Stimulated activated CD8-positive, alpha-beta memory T cell treated with anti-CD3 and anti-CD28 coated beads, Interleukin-2, amount 100 ng/mL, for 1 hour (primary cell): ENCODE data around the gene NDUFAF3.

Experiments
- DNase-seq, 2 donors: peaks; one replicate each; pipeline ENCODE4 v3.0.0-alpha.2; 2020; ENCODE audit warnings: low read depth in 2 of 2

NDUFAF3 gene

DNA sequence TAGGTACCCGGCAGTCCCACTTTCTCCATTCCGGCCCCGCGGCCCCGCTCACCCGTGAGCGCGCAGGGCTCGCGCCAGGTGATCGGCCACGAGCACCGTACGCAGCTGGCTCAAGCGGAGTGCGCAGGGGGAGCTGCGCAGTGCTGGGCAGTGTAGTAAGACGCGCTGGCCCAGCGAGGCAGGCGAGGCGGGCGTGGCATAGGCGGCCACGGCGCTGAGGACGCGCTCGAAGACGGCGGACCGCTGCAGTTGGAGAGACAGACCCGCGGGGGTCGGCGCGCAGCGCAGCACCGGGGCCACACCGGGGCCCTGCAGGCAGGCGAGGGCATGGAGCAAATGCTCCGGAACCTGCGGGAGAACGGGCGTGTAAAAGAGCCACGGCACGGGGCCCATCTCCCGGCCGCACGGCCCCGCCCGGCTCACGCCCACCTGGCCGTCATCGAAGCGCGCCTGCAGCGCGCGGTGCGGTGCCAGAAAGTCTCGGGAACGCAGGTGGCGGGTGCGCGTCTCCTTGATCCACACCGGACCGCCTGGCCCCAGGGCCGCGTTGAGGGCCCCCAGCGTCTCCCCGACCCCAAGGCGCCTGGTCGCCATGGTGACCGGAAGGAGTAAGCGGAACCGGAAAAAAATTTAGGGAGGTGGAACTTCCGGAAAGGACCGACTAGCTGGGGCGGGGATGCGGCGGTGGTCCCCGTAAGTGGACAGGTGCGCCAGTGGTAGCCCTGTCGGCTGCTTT lies 3.8 kb upstream of the NDUFAF3 start, which contains the start of gene DALRD3:
DALRD3 (minus strand) TSS at position 610 of the 736 bp plus-strand sequence; CDS start at position 594, 16 bp downstream.
- DNase-seq: peak in 1 of 2 donors; percentile 39

DNA sequence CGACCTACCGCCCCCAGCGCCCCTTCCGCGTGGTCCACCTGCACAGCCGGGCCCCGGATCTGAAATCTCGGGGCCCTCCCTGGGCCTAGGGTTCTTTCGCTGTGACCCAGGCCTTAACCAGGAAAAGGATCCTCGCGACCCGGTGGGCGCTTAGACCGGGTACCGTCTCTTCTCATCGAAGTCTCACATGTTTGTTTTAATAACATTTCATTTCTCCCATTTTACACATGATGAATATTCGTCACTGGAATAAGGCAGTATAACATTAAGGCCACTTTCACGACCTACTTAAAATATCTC lies 3.3 kb upstream of the NDUFAF3 start:
- DNase-seq: no peak

GRCh38 chr3:49019941-49020329 lies 2.0 kb upstream of the NDUFAF3 start:
- DNase-seq: no peak

- no peak for DNase-seq
Measured at GRCh38 chr3:49020330-49021212, 1.4 kb upstream of the NDUFAF3 start.

GRCh38 chr3:49021213-49021812 lies 608 bp upstream of the NDUFAF3 start:
- DNase-seq: peak; percentile 98

DNA sequence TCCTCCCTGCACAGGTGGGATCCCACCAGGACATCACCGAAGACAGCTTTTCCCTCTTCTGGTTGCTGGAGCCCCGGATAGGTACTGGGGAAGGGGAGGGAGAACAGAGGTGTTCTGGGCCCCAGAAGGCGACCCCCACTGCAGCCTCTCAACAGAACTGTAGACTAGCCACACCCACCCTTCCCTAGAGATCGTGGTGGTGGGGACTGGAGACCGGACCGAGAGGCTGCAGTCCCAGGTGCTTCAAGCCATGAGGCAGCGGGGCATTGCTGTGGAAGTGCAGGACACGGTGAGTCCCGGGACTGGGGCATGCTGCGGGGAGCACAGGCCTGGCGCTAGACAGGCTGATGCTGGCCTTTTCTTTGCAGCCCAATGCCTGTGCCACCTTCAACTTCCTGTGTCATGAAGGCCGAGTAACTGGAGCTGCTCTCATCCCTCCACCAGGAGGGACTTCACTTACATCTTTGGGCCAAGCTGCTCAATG lies 809 bp downstream of the NDUFAF3 start:
- DNase-seq: no peak

DNA sequence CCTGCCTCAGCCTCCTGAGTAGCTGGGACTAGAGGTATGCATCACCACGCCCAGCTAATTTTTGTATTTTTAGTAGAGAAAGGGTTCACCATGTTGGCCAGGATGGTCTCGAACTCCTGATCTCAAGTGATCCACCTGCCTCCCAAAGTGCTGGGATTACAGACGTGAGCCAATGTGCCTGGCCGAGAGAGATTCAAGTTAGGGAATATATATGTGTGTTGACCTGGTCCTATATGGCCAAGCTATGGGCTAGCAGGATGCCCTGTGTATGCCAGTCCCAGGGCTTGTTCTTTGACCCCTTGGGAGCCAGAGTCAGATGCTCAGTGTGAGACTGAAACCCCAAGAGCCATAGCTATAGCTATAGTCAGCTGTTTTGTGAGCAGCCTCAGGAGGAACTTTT lies 1.9 kb downstream of the NDUFAF3 start:
- no peak for DNase-seq

DNA sequence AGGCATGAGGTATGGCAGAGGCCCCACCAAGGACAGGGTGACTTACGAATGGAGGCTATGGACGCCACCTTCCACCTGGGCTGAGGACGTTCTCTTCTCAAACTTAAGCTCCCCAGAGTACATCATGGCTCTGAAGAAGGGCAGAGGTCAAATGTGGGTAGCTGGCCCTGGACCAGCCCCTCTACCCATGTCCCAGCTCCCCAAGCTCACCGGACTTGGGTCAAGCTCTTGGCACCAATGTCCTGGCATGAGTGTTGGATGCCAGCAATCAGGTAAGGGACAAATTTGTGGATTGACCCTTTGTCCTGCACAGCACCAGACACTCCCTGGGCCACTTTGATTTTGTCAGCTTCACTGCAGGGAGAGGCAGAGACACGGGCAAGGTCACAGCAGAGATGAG lies 2.5 kb downstream of the NDUFAF3 start:
- no peak for DNase-seq

DNA sequence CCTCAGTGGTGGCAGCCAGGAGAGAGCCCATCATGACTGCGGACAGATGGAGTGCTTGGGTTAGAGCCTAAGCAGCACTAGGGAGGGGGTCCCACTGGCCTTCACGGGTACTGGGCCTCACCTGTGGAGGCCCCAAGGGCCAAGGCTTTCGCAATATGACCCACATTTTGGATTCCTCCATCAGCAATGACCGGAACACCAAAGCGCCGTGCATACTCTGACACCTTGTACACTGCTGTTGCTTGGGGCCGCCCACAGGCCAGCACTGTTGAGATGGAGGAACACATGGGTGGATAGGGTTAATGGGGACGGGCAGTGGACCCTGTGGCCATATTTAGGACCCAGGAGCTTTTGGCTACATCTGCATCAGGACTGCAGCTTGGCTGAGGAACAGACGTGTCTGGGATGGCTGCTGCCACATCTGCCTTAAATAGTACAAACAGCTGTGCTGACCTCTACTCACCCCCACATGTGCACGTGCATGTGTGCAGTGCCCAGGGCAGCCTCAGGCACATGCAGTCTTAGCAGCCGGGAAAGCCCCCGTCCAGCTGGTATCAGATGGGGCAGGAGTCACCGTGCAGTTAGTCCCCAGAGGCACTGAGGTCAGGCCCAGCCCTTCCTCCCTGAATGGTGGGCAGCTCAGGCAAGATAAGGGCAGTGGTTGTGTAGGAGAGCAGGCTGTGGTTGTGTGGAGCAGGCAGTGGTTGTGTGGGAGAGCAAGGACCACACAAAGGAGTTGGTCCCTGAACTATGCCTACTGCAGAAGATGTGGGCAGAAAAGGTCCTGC lies 3.3 kb downstream of the NDUFAF3 start:
- no peak for DNase-seq

DNA sequence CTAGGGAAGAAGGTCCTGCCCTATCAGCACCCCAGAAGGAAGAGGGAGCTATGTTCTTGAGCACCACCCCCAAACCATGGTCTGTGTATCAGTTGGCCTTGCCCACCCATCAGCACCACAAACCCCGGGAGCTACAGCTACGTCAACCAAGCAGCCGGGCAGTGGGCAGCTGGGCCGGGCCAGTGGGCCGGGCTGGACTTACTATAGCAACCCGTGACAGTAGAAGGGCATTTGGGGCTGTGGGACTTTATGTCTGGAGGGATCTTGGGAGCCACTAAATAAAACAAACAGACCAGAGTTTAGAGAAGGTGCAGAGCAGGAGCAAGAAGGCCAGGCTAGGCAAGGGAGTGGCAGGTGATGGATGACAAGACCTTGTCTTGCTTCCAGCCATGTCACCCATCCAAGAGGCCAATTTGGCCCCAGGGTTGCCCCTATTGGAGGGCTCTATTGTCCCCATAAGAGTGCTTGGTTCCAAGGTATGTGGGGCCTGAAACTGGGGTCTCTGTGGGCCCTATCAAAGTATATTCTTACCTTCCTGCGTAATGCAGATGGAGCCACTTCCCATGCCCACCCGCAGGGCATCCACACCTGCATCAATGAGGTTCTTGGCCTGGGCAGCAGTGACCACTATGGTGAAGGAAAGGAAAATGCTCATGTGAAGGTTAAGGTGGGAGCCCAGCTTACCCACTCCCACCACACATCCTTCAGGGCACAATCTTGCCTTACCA lies 4.0 kb downstream of the NDUFAF3 start:
- no peak for DNase-seq

- DNase-seq: no peak
Measured at GRCh38 chr3:49026536-49026935, 4.6 kb downstream of the NDUFAF3 start.

DNA sequence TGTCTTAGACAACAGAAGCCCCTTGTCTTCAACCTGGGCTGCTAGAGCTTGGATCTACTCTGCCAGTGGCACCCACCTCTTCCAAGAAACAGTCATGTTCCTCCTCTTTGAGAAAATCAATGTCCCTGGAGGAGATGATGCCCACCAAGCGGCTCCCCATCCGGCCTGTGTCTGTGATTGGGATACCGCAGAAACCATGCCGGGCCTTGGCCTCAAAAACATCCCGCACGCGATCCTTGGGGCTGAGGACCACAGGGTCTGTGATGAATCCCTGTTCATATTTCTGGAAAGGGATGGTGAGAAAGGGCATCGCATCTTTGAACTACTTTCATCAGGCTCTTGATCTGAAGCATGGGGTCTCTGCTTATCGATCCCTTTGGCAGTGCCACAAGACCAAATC lies 5.7 kb downstream of the NDUFAF3 start:
- DNase-seq: no peak

GRCh38 chr3:49028298-49028672 lies 6.4 kb downstream of the NDUFAF3 start:
- no peak for DNase-seq

DNA sequence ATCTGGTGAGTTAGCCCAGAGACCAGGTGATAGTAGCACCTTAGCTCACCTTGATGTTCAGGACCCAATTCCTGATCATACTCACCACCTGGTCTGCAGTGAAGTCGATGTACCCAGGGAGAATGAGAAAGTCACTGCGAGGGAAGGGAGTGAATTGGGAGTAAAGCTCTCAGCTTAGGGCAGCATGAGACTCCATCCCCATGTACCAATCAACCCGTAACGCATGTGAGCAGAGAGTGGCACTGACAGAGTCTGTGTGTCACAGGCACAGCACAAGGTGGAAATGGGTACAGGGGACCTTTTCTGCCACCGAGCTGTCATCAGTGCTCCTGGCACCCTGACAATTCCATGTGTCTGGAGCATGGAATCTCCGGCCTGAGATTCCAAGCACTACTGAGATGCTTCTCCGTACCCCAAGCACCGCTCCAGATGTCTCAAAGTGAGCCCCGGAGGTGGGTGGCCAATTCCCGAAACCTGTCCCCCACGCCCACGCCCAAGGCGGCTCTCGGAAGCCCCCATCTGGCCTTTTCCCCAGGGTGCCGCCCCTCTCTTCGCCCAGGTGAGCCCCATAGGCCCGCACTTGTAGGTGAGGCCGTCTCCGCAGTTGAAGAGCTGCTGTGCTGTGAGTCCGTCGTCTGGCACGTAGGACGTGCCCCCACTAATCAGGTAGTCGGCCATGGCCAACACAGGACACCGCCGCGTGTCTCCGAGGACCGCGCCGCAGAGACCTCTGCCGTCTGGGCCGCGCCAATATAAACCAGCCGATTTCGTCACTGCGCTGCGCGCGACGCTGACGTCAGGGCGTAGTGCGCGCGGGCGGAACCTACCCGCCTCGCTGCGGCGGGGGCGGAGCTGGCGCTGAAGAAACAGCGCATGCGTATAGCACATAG lies 7.0 kb downstream of the NDUFAF3 start, which contains the start of gene IMPDH2:
IMPDH2 (minus strand) TSS at position 726 of the 890 bp plus-strand sequence; CDS start at position 678, 48 bp downstream.
- peak; percentile 86 to 87 for DNase-seq

DNA sequence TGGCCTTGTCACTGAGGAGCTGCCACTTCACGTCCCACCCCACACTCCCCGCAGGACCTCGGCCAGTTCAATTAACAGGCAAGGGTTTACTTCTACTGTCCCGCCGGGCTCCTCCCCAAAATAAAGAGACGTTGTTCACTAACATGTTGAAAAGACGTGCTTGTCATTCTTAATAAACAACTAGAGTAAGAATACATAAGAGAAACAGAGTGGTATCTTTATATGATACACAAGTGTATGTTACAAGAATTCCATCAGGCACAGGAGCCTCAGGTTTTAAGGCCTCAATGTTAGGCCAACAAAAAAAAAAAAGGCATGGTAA lies 7.6 kb downstream of the NDUFAF3 start:
- DNase-seq: no peak

DNA sequence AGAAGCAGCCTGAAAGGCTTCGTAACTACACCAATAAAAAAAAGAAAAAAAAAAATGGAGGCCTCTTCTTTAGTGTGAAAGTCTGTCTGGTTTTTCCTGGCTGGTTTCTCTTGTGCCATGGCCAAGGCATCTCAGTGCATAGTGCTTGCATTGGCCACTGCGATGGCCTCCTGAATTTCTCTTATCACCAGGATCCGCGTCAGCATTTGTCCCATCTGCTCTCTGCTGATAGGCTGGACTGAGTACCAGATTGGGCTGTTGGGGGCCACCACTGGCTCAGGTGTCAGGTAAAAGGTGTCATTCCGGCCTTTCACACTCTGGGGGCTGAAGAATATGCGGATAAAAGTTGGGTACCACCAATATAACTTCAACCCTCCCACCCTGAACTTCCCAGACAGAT lies 8.4 kb downstream of the NDUFAF3 start:
- no peak for DNase-seq

- no peak for DNase-seq
Measured at GRCh38 chr3:49032646-49033304, 10.9 kb downstream of the NDUFAF3 start.

DNA sequence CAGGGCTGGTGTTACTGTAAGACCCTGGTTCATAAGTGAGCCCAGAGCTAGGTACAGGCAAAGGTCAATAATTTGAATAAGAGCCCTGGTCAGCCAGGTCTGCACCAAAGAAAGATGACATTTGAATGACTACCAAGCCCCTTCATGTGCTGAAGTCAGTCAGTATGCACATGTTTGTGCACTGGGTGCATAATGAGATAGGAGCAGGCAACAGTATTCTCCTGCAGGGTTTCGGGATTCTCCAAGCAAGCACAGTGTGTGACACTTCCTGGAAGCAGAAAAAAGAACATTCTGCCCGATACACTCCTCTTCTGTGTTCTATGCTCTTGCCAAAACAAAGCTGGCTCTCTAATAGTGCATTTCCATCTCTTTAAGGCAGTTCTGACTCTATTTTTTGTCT lies 12.7 kb downstream of the NDUFAF3 start:
- no peak for DNase-seq

- DNase-seq: no peak
Measured at GRCh38 chr3:49035281-49035680, 13.4 kb downstream of the NDUFAF3 start.

DNA sequence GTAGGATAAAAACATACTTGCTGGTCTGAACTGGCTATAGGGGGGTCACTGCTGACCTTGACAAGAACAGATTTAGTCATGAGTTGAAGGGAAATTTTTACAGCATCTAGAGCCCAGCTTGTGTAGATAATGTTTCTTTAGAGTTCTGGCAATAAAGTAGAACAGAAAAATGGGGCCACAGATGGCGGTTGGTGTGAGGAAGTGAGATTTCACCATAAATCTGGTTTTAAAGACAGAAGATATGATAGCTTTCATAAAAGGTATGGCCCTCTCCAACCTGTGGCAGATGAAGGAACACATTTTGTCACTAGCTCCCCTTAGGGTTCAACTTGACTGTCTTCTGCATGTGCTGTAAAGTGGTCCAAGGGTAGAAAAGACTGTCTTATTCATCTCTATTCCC lies 31.6 kb downstream of the NDUFAF3 start:
- DNase-seq: no peak
